NCI-H1694 (cell line): ENCODE measurements around the gene NPHP4.
"Not testable (repeated sequence)": the region's sequence is repeated elsewhere in the genome, so short reads cannot be mapped to it uniquely, and the experiment has no call there.

Experiments
- DNase-seq: peaks from one replicate; lab custom pipeline; 2025; lab: John Stamatoyannopoulos, UW

Gene NPHP4

DNA sequence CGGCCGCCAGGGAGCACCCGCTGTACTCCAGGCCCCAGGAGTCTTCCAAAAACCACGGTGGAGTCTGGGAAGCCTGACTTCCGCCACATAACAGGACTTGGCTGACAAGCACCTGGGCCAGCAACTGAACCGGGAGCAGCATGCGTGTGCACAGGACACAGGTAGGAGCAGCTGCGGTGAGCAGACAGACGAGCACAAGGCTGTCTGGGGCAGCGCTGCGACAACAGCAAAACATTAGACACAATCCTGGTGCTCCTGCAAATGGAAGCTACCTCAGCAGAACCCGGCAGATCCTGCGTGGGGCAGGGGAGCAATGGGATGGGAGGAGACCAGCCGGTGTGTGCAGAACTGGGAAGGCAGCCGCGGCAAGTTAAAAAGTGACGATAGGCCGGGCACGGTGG, 80.4 kb downstream of the NPHP4 start:
- no peak for DNase-seq

DNA sequence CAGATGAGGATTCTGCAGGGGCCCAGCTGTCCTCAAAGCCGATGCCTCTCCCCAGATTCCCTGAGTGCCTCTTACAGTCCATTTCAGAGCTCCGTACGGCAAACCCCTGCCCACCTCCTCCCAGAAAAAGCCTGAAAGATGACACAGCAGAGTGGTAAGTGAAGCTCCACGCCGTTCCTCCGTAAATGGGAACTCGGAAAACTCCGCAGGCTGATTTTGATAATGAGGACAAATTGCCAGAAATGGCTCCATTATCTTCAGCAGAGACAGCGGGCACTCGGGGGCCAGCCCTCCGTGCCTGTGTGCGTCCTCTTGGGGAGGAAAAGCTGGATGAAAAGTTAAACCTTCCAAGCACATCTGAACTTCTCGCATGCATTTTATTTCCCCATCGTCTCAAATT, 81.1 kb downstream of the NPHP4 start:
- DNase-seq, result no peak

DNA sequence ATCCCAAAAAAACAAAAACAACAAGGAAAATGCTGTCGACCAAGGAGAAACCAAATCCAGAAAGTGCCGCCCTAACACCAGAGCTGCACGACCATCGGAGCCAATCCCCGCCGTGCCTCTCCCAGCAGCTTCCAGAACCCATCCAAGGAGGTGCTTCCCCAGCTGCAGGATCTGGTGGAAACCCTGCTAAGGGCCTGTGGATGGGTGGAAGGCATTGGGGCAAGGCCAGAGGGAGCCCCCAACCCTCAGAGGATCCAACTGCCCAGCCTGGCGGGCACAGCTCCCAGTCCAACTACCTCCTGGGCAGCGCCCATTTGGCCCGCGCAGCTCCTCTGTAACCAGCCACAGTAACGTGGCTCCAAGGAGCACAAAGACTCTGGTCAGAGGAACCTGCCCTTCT, 81.6 kb downstream of the NPHP4 start:
- no peak for DNase-seq

DNA sequence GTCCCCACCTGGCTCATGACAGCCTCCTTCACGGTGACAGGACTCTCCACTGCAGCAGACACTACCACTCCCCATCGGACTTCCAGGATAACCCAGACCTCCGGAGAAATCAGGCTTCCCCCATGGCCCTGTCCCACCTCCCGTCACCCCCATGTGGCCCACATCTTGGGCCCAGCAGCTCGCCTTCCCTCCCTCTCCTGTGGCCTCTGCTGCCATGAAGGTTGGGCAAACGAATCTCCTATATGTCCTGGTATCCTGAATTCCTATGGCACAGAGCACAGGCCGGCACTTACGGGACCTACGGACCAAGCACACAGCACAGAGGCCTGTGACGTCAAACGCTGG, 82.0 kb downstream of the NPHP4 start:
- no peak for DNase-seq

DNA sequence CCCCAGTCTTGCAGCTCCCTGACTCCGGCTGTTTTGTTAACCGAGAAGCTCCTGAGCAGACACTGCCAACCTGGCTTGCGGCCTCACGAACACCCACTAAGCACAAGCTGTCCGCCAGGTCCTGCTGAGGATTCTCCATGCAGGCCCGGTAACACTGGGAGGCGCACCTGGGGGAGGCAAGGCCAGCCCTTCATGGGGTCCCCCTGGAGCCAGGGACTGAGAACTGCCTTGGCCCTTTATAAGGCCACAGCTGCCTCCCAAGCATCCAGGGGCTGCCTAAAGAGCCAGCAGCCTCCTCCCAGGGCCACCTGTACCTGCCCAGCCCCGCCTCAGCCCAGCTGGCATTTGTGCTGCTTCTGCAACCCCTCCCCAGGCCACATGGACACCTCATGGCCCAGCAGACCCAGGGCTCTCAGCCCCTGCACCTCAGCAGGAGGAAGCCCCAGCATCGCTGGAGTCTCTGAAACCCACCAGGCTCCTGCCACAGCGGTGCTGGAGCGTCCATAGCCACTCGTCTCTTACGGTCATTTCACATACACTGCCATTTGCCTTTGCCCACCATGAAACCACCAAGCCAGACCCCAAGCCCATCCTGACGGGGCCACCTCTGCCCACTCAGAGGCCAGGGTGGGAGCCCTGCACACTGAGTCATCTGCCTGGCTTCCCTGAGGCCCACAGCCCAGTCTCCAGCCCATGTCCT, 82.5 kb downstream of the NPHP4 start:
- no peak for DNase-seq

DNA sequence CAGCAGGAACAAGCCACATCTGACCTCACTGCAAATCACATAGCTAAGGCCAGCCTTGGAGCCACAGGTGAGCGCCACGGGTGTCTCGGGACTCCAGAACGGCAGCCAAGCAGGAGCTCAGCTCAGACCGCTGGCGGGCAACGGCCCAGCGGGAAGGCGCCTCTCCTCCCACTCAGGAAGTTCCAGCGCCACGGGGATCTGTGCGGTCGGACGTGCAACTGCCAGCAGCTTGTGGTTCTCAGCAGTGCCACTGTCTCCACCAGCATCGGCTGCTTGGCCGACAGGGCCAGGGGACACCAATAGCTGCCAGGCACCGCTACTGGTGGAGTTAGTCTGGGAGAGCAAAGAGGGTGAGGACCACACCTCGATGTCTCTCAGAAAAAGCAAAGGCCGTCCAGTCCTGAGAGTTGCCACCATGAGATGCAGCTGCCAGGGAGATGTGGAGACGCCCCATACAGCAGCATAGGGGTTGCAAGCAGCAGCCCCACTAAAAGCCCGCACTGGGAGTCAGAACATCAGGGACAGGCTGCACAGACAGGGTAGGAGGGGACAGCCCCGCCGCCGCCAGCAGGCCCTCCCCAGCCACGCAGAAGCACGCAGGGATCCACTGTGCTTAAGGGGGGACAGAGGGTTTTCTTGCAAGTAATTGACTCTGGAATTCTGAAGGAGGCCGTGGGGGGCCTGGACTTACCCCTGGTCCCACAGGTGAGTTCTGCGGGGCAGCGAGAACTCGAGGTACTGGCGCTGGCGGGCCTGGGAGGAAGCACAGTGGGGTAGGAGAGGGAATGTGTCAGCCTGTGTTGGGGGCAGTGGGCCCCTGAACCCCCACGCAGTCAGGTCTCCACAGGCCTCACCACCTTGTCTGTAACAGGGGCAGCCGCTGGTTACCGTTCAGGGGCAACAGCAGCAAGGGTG, 83.5 kb downstream of the NPHP4 start:
- no peak for DNase-seq

DNA sequence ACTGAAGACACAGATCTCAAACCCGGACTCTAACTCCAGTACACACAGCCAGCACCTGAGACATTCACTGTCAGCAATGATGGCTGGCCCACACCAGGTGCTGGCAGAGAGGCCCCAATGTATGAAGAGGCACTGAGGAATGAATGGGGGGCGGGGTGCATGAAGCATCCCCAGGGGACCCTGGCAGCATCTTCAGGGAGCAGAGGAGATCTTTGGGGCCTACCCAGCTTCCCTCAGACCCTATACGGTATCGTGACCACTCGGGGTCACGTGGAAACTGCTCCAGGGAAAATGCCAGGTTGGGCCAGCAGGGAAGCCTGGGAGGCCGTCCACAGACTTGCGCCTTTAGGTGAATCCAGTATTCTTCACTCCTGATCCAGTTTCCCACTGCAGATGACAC, 84.3 kb downstream of the NPHP4 start:
- DNase-seq, result no peak

DNA sequence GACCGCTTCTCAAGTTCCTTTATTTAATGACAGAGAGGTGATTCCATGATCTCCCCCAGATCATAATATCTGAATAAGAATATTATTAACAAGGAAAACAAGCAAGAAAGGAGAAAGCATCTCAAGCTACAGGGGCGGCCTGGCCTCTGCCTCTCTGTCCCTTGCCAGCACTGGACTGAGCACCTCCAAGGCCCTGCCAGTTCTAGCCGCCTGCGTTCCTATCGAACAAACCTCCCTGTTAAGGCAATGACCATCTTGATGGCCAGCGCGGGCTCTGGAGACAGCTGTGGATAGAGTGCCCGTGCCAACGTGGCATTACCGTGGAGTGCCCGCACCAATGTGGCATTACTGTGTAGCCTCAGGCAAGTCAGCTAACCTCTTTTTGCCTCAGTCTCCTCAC, 84.8 kb downstream of the NPHP4 start:
- DNase-seq, result no peak

DNA sequence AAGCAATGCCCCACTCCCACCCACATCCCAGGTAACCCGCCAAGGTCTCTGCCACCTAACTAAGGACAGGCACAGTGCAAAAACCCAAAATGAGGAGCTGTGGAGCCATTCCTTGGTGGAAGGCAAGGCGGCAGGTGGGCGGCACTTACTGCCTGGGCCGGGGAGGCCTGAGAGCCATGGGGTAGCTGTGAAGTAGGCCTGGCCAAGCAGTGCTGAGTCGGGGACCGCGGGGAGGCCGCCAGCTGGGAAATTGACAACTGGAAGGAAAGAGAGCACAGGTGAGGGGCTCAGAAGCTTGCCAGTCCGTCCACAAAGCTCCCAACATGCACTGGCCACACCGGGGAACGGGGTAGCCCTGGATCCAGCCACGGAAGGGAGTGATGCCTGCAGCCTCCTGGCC, 85.3 kb downstream of the NPHP4 start:
- no peak for DNase-seq

DNA sequence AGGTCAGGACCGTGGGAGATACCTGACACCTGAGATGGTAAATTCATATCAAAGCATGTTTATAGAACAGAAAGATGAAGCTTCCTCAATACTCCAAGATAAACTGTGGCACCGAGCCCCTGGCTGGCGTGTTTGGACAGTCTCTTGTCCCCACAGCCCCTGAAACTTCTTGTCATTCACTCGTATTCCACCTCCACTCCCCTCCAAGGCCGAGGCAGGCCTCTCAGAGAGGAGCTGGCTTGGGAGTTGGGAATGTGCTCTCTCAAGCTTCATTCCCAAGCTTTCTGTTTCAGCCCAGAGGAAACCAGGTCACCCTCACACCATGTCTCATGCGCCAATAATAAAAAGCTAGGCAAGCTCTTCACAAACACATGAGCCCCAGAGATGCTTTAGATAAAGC, 86.1 kb downstream of the NPHP4 start:
- no peak for DNase-seq

DNA sequence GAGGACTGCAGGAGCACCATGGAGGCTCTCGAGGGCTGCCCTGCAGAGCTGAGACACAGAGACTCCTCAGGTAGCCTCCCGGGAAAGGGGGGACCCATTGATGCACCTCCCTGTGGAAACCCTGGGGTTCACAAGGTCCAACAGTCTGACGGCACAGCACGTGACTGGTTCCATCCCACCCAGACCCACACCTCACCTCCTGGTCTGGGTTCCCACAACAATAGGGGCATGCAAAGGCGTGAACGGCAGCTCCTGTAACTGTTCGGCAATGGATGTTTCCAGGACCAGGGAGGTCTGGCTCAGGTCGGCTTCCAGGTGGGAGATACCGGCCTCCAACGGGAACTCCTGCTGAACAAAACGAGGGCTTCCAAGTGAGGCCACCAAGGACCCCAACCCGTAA, 86.8 kb downstream of the NPHP4 start:
- no peak for DNase-seq

DNA sequence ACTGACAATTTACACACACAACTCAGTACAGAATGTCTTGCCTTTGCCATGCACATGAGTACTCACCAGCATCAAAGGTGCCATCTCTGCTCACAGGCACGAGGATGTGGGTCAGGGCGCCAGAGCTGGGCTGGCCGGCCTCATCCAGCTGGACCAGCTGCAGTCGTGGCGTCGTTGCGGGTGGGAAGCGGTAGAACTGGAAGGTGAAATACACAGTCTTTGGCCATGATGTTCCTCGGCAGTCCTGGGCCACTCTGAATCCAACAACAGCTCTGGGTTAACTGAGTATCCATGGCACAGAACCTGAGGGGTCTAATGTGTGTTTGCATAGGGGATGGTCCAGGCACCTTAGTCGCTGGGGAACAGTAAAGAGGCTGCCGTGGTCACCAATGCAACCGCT, 87.7 kb downstream of the NPHP4 start:
- no peak for DNase-seq

DNA sequence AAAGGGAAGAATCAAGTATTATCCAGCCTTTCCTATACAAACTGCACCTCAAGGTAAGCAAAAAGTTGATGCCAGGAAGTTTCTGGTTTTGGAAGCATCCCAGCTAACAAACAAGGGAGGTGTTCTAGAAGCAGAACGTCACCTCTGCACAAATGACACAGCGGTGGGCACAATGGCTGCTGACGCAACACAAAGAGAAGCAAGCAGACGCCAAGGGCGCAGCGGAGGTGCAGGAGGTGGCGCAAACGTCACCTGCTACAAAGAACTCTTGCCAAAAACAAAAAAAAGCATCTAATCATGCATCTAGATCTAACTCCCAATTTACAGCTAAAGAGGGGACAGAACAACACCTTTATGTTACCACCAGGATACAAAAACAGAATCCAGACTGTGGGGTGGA, 88.5 kb downstream of the NPHP4 start:
- DNase-seq, result no peak

DNA sequence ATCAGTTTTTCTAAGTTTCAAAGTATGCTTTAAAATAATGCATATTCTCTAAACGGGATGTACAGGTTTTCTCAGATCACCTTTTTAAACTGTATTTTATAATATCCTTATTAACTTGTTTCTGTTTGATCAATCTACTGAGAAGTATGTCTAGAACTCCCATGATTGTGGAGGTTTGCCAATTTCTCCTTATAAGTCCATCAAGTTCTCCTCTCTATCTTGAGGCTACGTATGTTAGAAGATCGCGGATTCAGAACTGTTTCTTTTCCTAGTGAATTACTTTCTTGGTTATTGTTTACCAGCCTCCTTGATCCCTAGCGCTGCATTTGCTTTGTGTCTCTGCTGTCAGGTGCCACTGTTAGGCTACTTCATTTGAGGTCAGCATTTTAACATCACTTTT, 89.2 kb downstream of the NPHP4 start:
- no peak for DNase-seq

DNA sequence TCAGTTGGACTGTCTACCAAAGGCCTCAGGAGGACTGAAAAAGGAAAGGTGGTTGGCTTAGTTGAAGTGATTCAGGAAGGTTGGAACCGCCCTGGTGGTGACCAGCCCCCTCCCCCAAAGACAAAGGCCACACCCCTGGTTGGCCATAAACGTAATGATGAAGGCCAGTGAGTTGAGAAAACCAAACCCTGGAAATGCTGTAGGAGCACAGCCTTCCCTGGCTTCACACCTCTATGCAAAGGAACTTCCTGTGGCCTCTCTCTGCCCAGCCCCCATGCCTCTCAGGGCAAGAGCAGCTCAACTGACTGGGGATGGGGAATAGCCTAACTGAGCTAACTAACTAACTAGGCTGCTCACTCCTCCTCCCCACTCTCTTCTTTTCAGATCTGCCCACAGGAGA, 90.4 kb downstream of the NPHP4 start:
- no peak for DNase-seq

DNA sequence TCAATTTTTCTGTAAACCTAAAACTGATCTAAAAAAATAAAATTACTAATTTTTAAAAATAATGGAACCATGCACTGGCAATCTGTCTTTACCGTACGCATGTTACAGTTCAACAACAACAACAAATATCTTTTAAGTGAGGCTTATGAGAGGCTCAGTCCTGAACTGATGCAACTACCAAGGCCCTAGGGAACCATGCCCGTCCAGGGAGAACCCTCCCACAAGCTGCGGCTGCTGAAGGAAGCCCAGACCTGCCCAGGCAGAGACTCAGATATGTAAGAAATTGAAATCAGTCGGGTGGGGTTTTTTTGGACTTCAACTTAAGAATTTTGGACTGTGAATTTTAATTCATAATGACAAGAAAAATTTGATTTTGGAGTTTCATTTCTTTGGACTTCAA, 91.1 kb downstream of the NPHP4 start:
- DNase-seq, result no peak

DNA sequence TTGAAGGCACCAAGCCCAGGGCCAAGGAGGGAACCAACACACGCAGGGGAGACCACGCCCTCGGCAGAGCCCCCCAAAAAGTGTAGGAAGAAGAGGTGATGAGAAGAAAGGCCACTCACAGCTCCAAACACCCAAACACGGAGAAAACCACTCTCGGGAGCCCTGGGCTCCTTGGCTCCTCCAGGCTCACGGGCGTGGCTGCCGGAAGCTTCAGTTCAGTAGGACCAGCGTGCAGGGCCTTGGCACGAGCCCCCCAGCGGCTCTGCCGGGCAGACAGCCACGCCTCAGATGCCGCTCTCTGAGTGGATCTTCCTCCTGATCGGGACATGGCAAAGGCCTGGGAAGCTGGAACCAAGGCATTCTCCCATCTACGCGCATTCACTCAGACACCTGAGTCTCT, 94.0 kb downstream of the NPHP4 start:
- DNase-seq, result no peak

DNA sequence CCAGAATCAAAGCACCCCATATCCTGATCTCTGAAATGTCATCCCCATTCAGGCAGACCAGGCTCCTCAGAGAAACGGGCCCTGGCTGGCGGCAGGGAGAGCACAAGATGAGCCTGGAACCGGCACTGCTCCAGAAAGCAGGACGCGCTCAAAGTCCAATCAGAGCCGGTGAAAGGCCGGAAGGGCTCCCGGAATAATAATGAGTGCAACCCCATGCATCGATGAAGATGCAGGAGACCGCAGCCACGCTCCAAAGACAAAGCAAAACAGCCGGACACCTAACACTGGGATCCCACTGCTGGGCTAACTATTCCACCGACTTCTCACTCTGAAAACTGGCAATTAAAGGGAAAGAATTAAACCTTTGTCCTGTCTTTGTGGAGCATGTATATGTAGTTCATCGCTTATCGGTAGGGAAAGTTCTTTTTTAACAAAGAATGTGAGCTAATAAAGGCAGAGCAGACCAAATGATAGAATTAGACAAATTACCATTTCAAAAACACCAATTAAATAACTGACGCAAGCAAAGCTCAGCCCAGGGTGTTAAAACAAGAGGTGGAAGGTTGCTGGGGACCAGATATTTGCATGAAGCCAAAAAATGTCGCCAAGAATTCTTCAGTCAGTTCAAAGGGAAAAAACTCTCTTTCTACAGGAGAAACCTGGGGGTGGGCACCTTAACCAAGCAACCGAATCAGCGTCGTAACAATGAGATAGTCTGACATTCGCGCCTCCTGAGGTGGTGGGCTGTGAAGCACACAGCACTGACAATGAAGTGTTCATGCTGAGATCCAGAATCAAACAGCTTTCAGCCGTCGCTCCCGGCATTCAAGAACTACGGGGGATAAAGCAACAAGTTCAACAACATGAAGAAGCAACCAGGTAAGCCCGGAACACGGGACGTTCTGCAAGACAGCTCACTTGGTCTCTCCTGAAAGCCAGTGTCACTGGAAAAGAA, 95.2 kb downstream of the NPHP4 start:
- no peak for DNase-seq

DNA sequence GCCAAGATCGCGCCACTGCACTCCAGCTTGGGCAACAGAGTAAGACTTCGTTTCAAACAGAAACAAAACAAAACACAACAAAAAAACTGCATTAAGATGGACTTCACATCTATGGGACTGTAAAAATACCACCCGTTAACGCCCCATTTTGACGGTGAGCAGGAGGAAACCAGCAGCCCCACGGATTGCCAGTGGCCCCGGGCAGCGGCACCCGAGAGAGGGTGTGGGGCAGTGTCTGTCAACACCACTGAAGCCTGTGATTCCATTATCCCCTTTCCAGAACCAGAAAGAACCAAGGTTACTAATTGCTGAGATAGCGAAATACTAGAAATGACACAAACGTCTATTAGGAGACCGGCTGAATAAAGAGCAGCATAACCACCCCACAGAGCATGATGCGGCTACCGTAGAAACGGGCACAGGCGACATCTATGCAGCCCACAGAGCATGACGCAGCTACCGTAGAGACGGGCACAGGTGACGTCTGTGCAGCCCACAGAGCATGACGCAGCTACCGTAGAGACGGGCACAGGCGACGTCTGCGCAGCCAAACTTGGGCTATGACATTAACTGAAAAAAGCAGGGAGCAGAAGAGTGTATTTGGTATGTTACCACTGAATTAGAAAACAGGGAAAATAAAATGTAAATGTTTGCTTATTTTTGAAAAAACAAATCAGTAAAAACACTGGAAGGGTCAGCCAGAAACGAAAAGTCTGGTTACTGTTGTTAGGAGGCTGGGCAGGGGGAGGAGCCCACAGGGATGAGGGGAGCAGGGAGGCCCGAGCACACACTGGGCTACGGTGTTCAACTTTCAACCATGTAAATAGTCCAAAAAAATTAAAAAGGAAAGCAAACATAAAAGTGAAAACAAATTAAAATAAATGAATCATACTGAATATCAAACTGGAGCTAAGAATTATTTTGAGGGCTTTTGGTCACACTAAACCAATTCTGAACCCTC, 96.5 kb downstream of the NPHP4 start:
- DNase-seq, result no peak

DNA sequence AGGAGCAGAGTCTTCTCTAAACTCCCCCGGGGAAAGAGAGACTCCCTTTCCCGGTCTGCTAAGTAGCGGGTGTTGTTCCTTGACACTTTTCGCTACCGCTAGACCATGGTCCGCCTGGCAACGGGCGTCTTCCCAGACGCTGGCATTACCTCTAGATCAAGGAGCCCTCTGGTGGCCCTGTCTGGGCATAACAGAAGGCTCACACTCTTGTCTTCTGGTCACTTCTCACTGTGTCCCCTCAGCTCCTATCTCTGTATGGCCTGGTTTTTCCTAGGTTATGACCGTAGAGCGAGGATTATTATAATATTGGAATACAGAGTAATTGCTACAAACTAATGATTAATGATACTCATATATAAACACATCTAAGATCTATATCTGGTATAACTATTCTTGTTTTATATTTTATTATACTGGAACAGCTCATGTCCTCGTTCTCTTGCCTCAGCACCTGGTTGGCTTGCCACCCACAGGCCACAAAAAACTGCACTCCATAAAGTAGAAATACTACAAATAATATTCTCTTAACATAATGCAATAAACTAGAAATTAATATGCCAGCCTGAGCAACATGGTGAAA, 98.4 kb downstream of the NPHP4 start:
- not testable (repeated sequence) for DNase-seq

DNA sequence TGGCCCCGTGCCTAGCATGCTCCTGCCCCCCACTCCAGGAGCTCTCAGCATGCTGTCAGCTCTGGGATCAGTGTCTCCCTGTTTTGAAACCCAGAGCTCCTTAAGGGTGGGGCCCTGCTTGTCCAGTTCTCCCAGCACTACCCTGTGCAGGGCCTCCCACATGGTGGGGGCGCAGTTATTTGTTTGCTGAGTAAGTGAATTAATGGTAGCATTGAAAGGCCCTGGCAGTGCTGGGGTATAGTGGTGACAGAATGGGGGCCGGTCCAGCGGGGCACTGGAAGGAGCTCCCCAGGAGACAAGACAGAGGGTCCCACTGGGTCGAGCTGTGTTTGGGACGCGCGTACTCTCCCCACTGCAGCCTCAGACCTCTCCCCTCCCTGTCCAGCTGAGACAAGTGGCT, 99.9 kb downstream of the NPHP4 start:
- DNase-seq, result no peak
